ENCODE data around the gene SPATA24.

SPATA24 gene, protein sequence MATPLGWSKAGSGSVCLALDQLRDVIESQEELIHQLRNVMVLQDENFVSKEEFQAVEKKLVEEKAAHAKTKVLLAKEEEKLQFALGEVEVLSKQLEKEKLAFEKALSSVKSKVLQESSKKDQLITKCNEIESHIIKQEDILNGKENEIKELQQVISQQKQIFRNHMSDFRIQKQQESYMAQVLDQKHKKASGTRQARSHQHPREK

DNA sequence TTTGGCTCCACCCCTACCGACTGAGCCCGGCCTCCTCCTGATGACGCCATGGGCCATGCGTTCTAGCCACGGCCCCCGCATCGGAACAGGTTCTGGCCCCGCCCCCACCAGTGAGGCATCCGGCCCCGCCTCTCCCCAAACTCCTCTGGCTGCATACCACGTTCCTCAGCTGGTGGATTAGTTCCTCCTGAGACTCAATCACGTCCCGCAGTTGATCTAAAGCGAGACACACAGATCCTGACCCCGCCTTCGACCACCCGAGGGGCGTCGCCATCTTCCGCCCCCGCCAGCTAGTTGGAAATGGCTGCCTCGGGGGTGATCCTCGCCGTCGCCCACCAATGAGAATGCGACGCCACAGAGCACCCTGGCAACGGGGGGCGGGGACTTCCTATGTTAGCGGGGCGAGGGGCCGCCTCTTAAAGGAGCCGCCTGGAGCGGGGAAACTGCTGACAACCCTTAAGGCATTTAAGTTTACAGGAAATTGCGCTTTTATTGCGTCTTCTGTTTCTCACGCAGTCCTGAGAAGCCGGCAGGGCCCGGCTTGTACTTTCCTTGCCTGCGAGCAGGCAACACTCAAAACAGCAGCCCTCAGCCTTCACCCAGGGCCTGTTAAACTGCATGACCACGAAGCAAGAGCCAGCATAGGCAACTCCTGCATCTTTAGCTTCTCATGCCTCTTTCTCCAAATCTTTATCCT, at the start of gene SPATA24:
Gene SPATA24, minus strand, starts transcription at position 303 of the 697 bp plus-strand sequence. Its CDS starts 29 bp downstream, at position 274.
- in situ Hi-C loops (cut with HindIII; ENCODE audit: low sequenced_read_pairs) = loop anchor here (25.0 kb wide), 1 partner anchor 358 kb away; no protein-coding TSS in a partner anchor

DNA sequence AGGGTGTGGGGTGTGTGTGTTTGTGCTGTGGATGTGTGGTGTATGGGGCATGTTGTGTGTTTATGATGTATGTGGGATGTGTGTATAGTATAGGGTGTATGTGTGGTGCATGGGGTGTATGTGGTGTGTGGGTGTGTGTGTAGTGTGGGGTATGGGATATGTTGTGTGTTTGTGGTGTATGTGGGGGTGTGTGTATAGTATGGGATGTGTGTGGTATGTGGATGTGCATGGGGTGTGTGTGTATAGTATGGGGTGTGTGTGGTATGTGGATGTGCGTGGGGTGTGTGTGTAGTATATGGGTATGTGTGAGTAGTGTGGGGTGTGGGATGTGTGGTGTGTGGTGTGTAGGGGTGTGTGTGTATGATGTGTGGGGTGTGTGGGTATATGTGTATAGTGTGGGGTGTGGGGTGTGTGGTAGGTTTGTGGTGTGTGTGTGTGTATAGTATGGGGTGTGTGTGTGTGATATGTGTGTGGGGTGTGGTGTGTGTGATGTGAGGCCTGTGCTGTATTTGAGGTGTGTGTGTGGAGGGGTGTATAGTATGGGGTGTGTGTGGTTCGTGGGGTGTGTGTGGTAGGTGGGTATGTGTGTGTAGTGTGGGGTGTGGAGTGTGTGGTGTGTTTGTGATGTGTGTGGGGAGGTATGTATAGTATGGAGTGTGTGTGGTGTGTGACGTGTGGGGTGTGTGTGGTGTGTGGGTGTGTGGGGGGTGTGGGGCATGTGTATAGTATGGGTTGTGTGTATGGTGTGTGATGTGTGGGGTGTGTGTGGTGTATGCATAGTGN, 48.2 kb upstream of the SPATA24 start:
- in situ Hi-C loops (cut with HindIII; ENCODE audit: low sequenced_read_pairs) = no loop called here

- in situ Hi-C loops (cut with HindIII; ENCODE audit: low sequenced_read_pairs) = no loop called here
These were observed 47.3 kb upstream of the SPATA24 start for GRCh38 chr5:139451176-139451575.

DNA sequence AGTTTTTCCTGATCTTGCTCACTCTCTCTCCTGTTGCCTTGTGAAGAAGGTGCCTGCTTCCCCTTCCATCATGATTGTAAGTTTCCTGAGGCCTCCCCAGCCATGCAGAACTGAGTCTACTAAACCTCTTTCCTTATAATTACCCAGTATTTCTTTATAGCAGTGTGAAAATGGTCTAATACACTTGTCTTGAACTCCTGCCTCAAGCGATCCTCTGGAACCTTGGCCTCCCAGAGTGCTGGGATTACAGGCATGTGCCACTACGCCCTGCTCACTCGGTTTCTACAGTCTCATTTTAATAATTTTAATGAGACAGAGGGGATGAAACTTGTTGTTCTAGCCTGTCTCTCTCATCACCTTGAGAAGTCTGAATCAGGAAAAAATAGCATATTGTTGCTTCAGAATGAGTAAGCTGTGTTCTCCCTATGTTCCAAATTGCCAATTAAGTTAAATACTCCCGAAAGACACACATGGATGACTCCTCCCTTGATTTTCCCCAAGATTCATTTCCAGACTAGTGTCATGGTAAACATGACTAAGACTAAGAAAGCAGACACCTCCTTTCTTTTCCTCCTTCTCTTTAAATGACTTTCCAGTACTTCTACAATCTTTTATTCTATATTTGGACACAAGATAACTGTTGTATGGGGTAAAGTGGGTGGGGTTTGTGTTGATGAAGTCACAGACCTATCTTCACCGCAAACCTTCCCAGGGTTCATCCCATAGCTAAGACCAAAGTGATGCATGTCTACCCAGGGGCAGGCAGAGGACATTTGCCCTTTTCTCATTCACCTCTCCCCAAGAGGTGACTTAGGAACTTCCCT, 43.3 kb upstream of the SPATA24 start:
- in situ Hi-C loops (cut with HindIII; ENCODE audit: low sequenced_read_pairs) = loop anchor here (25.0 kb wide), 1 partner anchor 140 kb away; no protein-coding TSS in a partner anchor

DNA sequence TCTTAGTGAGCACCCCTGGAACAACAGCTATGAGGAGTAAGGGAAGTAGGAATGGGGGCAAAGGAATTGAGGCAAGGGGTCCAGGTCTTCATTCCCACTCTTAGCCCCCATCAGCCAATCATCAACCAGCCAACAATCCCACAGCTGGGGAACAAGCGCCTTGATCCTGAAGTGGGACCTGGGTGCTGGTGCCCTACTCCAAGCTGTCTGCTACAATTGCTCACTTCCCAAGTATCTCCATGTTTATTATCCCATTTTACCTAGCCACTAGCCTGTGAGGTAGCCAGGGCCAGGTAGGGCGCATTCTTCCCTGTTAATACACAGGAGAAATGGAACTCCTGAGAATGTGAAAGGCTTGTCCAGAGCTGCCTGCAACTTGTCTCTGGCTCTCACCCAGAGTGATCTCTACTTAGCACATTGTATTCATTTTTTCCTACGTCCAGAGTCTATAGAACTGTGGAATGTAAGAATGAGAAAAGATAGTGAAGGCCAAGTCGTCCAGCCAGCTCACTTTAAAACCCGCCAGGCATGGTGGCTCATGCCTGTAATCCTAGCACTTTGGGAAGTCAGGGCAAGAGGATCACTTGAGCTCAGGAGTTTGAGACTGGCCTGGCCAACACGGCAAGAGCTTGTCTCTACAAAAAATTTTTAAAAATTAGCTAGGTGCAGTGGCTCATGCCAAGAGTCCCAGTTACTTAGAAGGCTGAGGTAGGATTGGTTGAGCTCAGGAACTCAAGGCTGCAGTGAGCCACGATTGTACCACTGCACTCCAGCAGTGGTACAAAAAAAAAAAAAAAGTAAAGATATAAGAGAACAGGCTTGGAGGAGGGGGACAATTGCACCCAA, 41.7 kb upstream of the SPATA24 start:
- in situ Hi-C loops (cut with HindIII; ENCODE audit: low sequenced_read_pairs) = loop anchor here (25.0 kb wide), 1 partner anchor 142 kb away; no protein-coding TSS in a partner anchor

- in situ Hi-C loops (cut with HindIII; ENCODE audit: low sequenced_read_pairs) = loop anchor here (25.0 kb wide), 1 partner anchor 143 kb away; no protein-coding TSS in a partner anchor
These were observed 40.1 kb upstream of the SPATA24 start for GRCh38 chr5:139443831-139444453.

DNA sequence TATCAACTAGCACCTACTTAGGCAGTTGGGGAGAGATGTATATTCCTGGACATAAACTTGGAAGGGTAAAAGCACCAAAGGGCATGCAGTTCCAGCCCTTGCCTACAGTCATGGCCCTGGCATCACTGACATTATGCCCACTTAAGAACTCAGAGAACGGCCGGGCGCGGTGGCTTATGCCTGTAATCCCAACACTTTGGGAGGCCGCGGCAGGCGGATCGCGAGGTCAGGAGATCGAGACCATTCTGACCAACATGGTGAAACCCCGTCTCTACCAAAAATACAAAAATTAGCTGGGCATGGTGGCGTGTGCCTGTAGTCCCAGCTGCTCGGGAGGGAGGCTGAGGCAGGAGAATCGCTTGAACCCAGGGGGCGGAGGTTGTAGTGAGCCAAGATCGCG, 36.5 kb upstream of the SPATA24 start:
- in situ Hi-C loops (cut with HindIII; ENCODE audit: low sequenced_read_pairs) = loop anchor here (25.0 kb wide), 1 partner anchor 147 kb away; no protein-coding TSS in a partner anchor

DNA sequence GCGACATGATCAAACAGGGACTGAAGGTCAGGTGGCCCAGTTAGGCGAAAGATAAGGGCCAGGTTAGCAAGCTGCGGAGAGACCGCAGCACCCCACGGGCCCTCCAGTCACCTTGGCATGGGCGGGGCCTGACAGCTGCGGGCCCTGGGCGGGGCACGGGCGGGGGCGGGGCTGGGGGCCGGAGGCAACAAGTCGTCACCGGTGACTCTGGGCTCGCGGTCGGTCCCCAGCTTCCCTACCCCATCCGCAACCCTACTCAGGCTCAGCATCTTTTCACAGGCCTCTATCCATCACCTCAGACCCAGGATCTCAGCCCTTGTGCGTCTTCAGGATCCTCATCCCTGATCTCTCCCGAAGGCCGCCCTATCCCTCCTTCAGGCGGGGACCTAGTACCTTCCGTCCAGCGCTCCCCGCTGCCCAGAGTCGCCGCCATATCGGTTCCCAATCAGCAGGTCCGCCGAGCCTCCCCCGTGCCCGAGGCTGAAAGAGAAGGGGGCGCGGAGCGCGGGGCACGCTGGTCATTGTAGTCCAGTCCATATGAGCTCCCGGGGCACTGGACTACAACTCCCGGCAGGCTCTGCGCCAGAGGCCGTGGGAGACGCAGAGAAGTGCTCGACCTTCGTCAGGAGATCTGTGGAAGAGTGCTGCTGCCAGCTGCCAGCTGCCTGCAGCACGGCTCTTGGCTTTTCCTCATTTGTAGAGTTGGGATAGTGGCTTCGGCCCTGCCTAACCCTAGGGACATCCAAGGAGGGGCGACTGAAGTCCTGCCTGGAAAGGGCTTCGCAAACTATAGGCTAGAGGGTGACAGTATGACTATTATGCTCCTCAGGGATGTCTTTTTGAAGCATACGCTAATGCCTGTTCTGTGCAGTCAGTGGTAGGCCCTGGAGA, 35.4 kb upstream of the SPATA24 start, which contains the start of gene DNAJC18:
Gene DNAJC18, minus strand, starts transcription at position 513 of the 891 bp plus-strand sequence. Its CDS starts 80 bp downstream, at position 433.
- in situ Hi-C loops (cut with HindIII; ENCODE audit: low sequenced_read_pairs) = loop anchor here (25.0 kb wide), 1 partner anchor 148 kb away; no protein-coding TSS in a partner anchor

DNA sequence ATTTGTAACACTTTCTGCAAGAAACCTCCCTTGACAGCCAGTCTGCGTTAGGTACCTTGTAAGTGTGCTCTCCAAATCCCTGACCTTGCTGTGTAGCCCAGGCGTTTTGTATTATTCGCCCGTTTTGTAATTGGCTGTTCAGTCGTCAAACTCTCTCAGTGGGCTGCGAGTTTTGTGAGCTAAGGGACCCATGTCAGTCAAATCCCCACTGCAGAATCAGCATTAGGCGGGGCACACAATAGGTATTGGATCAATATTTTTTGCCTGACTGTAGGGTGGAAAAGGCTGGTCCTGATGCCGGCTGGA, 34.8 kb upstream of the SPATA24 start:
- in situ Hi-C loops (cut with HindIII; ENCODE audit: low sequenced_read_pairs) = loop anchor here (25.0 kb wide), 1 partner anchor 149 kb away; no protein-coding TSS in a partner anchor

DNA sequence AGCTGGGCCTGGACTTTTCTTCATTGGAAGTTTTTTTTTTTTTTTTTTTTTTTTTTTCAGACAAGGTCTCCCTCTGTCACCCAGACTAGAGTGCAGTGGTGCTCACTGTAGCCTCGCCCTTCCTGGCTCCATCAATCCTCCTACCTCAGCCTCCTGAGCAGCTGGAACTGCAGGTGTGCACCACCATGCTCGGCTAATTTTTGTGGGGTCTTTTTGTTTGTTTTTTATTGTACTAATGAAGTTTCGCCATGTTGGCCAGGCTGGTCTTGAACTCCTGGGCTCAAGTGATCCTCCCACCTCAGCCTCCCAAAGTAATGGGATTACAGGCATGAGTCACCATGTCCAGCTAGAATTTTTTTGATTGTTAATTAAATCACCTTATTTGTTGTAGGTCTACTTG, 31.8 kb upstream of the SPATA24 start:
- in situ Hi-C loops (cut with HindIII; ENCODE audit: low sequenced_read_pairs) = loop anchor here (25.0 kb wide), 1 partner anchor 152 kb away; no protein-coding TSS in a partner anchor

GRCh38 chr5:139431706-139432105, 27.8 kb upstream of the SPATA24 start:
- in situ Hi-C loops (cut with HindIII; ENCODE audit: low sequenced_read_pairs) = loop anchor here (25.0 kb wide), 1 partner anchor 156 kb away; no protein-coding TSS in a partner anchor

DNA sequence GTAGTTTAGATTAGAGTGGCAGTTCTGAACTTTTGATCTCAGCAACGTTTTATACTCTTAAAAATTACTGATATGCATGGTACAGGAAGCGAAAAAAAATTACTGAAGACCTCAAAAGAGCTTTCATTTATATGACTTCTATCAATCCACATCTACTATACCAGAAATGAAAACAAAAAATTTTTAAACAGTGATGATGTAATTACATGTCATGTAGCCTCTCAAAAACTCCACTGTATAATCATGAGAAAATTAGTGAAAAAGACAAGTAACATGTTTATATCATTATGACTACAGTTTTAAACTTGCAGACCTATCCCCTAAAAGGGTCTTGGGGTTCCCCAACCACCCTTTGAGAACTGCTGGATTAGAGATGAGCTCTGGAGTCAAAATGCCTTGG, 26.1 kb upstream of the SPATA24 start:
- in situ Hi-C loops (cut with HindIII; ENCODE audit: low sequenced_read_pairs) = loop anchor here (25.0 kb wide), 1 partner anchor 157 kb away; no protein-coding TSS in a partner anchor

- in situ Hi-C loops (cut with HindIII; ENCODE audit: low sequenced_read_pairs) = loop anchor here (25.0 kb wide), 1 partner anchor 161 kb away; no protein-coding TSS in a partner anchor
These were observed 22.5 kb upstream of the SPATA24 start for GRCh38 chr5:139426203-139426885.

DNA sequence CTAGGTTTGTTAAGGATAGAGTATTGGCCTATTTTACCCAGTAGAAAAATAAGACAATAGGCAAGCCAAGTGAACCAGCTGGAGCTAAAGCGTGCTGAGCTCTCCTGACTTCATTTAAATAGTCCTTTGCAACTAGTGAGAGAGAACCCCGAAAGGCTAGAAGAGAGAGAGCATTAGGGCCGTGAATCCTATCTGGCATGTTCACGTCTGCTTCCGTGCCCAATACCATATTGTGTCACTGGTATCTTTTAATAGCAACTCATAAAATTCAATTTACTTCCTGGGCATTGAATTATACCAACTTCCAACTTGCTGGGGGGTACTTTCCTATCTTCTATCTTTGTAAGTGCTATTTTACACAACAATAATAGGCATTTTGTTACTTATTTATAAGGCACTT, 21.6 kb upstream of the SPATA24 start:
- in situ Hi-C loops (cut with HindIII; ENCODE audit: low sequenced_read_pairs) = loop anchor here (25.0 kb wide), 1 partner anchor 162 kb away; no protein-coding TSS in a partner anchor

- in situ Hi-C loops (cut with HindIII; ENCODE audit: low sequenced_read_pairs) = loop anchor here (25.0 kb wide), 1 partner anchor 340 kb away; no protein-coding TSS in a partner anchor
These were observed 18.5 kb upstream of the SPATA24 start for GRCh38 chr5:139422307-139422893.

Measured in DLD1 (cell line).